ENCODE results near the gene WFDC10B. TPM values are rescaled to one million over a fixed set of nuclear protein-coding genes. Genes with fewer than 3 reads are reported as not detected.

WFDC10B gene
- total RNA-seq, 3 donors from 2014 or later: not detected

DNA sequence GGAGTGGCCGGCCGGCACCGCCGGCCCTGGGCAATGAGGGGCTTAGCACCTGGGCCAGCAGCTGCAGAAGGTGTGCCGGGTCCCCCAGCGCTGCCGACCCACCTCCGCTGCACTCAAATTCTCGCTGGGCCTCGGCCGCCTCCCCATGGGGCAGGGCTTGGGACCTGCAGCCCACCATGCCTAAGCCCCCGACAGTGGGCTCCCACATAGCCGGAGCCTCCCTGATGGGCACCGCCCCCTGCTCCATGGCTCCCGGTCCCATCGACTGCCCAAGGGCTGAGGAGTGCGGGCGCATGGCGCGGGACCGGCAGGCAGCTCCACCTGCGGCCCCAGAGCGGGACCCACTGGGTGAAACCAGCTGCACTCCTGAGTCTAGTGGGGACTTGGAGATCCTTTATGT, 31.2 kb upstream of the WFDC10B start:
- Histone ChIP-seq H3K36me3 (no peaks in the 10 kb centered on the region), H3K27me3 (no peaks in the 10 kb centered on the region), H3K27ac (no peak overlapping the region), H3K9me3 (peaks cover 6 to 14% of the 10 kb centered on the region in 2 donors), H3K4me3 (no peak overlapping the region), H3K4me1 (no peaks in the 10 kb centered on the region)
- TF ChIP-seq POLR2A (IDR thresholded peaks at IDR 0.05) (no peak), POLR2AphosphoS5 (IDR thresholded peaks at IDR 0.05) (no peak), CTCF (IDR thresholded peaks at IDR 0.05) (no peak)
- DNase-seq (ENCODE audit: low spot score in 2 of 2): no peak
- intact Hi-C loops (cut with DNase I; ENCODE audit: low total_unique reads): no loop called here

GRCh38 chr20:45735552-45735951, 30.7 kb upstream of the WFDC10B start:
- Histone ChIP-seq H3K27ac (no peak overlapping the region), H3K9me3 (peaks cover 6 to 14% of the 10 kb centered on the region in 2 donors), H3K36me3 (no peaks in the 10 kb centered on the region), H3K4me1 (no peaks in the 10 kb centered on the region), H3K4me3 (no peak overlapping the region), H3K27me3 (no peaks in the 10 kb centered on the region)
- intact Hi-C loops (cut with DNase I; ENCODE audit: low total_unique reads): no loop called here
- no peak for TF ChIP-seq CTCF (IDR thresholded peaks at IDR 0.05)
- no peak for TF ChIP-seq POLR2AphosphoS5 (IDR thresholded peaks at IDR 0.05)
- TF ChIP-seq POLR2A (IDR thresholded peaks at IDR 0.05): no peak
- DNase-seq (ENCODE audit: low spot score in 2 of 2): no peak

DNA sequence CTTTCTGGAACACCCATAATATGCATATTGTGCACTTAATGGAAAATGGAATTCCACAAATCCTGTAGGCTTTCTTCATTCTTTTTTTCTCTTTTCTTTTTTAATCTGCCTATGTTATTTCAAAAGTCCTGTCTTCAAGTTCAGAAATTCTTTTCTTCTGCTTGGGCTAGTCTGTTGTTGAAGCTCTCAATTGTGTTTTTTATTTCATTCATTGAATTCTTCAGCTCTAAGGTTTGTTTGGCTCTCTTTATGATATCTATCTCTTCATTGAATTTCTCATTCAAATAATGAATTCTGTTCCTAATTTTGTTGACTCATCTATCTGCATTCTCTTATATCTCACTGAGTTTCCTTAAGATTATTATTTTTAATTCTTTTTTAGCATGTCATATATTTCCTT, 27.4 kb upstream of the WFDC10B start:
- intact Hi-C loops (cut with DNase I; ENCODE audit: low total_unique reads): no loop called here
- DNase-seq (ENCODE audit: low spot score in 2 of 2): no peak
- Histone ChIP-seq H3K4me1 (no peaks in the 10 kb centered on the region), H3K4me3 (no peak overlapping the region), H3K36me3 (no peaks in the 10 kb centered on the region), H3K27ac (no peak overlapping the region), H3K9me3 (peaks cover 6 to 14% of the 10 kb centered on the region in 2 donors), H3K27me3 (no peaks in the 10 kb centered on the region)
- TF ChIP-seq CTCF (IDR thresholded peaks at IDR 0.05): no peak
- no peak for TF ChIP-seq POLR2AphosphoS5 (IDR thresholded peaks at IDR 0.05)
- TF ChIP-seq POLR2A (IDR thresholded peaks at IDR 0.05): no peak

GRCh38 chr20:45727044-45727443, 22.2 kb upstream of the WFDC10B start:
- no peak overlapping the region for H3K27ac ChIP-seq
- H3K9me3 ChIP-seq: peaks cover 0 to 8% of the 10 kb centered on the region in 2 donors
- DNase-seq (ENCODE audit: low spot score in 2 of 2): no peak
- no peak overlapping the region for H3K4me3 ChIP-seq
- TF ChIP-seq POLR2AphosphoS5 (IDR thresholded peaks at IDR 0.05) (no peak), CTCF (IDR thresholded peaks at IDR 0.05) (no peak), POLR2A (IDR thresholded peaks at IDR 0.05) (no peak)
- no peaks in the 10 kb centered on the region for H3K27me3 ChIP-seq
- H3K4me1 ChIP-seq: no peaks in the 10 kb centered on the region
- H3K36me3 ChIP-seq: no peaks in the 10 kb centered on the region
- intact Hi-C loops (cut with DNase I; ENCODE audit: low total_unique reads): no loop called here

- TF ChIP-seq CTCF (IDR thresholded peaks at IDR 0.05): no peak
- TF ChIP-seq POLR2AphosphoS5 (IDR thresholded peaks at IDR 0.05): no peak
- no peak for TF ChIP-seq POLR2A (IDR thresholded peaks at IDR 0.05)
- DNase-seq (ENCODE audit: low spot score in 2 of 2): no peak
- intact Hi-C loops (cut with DNase I; ENCODE audit: low total_unique reads): no loop called here
- Histone ChIP-seq H3K4me1 (no peaks in the 10 kb centered on the region), H3K9me3 (no peaks in the 10 kb centered on the region), H3K27me3 (no peaks in the 10 kb centered on the region), H3K4me3 (no peak overlapping the region), H3K27ac (no peak overlapping the region), H3K36me3 (no peaks in the 10 kb centered on the region)
Observed at GRCh38 chr20:45725134-45725533, 20.3 kb upstream of the WFDC10B start.
